HTR-8/SVneo (cell line): ENCODE data around the gene ST14.

Source experiments
- DNase-seq: peaks from one replicate; pipeline ENCODE4 v3.0.0; 2011; ENCODE audit warnings: low spot score, mixed read lengths; ENCODE audit not compliant: insufficient read length
- FAIRE-seq: peaks from 2 replicates; lab custom pipeline; 2011; peaks lifted over from hg19 to GRCh38; lab: Jason Lieb, UNC

The ST14 gene

GRCh38 chr11:130131961-130132850 lies 27.4 kb upstream of the ST14 start:
- no peak for FAIRE-seq
- DNase-seq = peak; percentile 45

DNA sequence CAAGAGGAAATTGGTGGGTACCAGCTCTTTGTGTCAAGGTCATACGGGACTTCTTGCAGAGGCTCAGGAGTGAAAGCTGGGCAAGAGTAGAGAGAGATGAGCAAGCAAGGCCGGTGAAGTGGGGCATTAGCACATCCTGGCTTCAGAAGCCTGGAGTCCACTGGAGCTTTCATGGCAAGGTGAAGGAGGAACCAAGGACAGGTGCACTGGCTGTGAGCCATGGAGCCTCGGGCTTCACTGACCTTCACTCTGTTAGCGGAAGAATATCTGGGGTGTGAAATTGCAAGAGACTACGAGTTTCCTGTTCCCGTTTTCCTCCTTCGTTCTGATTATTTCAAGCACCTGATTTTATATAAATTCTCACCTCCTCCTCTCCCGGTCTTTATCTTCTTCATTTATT lies 25.9 kb upstream of the ST14 start:
- DNase-seq (no peak), FAIRE-seq (no peak)

DNA sequence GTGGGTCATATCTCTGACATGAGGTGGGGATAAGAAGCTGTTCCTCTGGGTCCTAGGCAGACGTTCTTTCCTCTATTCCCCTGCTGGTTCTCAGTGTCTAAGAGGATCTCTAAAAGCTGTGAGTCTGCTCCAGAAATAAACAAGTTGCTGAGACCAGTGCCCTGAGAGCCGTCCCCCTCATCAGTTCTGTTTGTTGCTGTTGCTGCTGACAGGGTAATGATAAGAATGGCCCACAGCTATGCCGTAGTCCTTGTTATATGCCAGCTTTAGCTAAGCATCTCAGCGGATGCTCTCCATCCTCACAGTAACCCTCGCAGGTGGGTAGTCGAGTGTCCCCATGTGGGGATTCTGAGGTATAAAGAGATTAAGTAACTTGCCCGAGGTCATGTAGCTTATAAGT lies 23.5 kb upstream of the ST14 start:
- DNase-seq = no peak
- no peak for FAIRE-seq

DNA sequence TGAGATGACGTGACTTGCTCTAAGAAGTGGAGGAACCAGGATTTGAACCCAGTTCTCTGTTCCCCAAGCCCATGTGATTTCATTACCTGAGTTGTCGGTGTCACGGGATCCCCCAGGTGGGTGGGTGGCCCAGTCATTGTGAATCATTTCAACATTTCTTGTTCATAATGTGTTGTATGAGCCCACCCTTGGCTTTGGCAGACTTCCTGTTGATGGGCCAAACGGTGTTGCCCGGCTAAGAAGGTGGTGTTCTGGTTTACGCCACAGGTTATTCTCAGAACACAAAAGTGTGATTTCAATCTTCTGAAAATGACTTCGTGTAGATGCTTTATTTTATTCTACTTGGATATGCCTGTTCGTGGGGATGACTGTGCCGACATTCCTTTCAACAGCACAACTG lies 21.6 kb upstream of the ST14 start:
- DNase-seq (no peak), FAIRE-seq (no peak)

DNA sequence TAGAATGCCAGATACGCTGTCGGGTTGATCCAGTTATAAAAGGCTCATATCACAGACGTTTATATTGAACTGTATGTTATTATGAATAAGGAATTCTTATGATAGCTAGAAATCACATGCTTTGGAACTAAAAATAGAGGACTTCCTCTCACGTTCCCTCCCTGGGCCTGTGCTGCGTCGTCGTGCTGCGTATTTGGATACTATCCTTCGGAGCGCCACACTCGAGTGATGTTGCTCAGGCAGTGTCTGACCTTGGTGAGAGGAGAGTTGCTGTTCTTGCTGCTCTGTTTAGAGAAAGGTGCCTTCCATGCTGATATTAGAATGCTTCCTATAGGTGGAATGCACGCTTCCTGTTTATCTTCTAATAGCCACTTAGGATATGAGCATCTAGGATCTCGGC lies 20.2 kb upstream of the ST14 start:
- DNase-seq (no peak), FAIRE-seq (no peak)

- FAIRE-seq = no peak
- no peak for DNase-seq
Measured at GRCh38 chr11:130141561-130142341, 17.8 kb upstream of the ST14 start.

GRCh38 chr11:130144141-130144540 lies 15.4 kb upstream of the ST14 start:
- FAIRE-seq (no peak), DNase-seq (no peak)

DNA sequence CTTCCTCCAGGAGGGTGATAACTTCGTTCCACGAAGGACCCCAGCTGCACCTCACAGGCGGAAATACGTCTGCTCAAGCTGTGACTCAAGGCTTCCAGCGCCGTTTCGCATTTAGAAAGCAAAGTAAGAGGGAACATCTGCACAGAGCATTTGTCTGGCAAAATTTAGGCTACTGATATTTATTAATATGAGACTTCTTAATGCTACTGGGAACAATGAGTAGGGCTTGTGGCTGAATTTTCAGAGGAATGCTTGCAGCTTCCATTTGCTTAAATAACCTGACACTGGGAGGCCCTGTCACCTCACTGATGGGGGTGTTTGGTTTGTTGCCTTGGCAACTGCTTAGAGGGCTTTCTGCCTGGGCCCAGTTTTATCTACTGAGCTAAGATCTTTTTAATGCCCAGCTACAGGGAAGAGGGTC lies 14.7 kb upstream of the ST14 start:
- no peak for DNase-seq
- FAIRE-seq = no peak

DNA sequence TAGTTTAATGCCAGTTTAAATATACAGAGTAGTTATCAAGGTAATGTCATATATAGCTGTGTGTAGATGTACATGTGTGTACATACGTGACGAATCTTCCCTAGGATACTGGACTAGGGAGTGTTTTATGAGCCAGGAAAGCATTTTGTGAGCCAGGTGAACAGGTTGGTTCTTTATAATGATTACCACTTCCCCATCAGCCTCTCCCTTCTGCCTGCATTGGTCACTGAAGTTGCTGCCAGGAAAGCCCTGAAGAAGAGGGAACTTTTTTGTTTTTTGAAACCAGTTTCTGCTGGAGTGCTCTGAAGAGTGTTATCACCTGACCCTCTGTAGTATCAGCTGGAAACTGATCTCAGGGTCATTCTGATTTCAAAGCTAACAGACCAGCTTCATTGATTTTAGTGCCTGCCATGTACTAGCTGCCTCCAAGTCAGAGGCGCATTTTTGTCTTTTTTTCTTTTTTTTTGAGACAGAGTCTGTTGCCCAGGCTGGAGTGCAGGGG lies 14.2 kb upstream of the ST14 start:
- no peak for FAIRE-seq
- DNase-seq = no peak

GRCh38 chr11:130145975-130146776 lies 13.4 kb upstream of the ST14 start:
- no peak for DNase-seq

GRCh38 chr11:130146796-130147195 lies 12.8 kb upstream of the ST14 start:
- DNase-seq = no peak
- FAIRE-seq = no peak

More at GRCh38 chr11:130145975-130146776, 13.4 kb upstream of the ST14 start:
- FAIRE-seq = no peak

DNA sequence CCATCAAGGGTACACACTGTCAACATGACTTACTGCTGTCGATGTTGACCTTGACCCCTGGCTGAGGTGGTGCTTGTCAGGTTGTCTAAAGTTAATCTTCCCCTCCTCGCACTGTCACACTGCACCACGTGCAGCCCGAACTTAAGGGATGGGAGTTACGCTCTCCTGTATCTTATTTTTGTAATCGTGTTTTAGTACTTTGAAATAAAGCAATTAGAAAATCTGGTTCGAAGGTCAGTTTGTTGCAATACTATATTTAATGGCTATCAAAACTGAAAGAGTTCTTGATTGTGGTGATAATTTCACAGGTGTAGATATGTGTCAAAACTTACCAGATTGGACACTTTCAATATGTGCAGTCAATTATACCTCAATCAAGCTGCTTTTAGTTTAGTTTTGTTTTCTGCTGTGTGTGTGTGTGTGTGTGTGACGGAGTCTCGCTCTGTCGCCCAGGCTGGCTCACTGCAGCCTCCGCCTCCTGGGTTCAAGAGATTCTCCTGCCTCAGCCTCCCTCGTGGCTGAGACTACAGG lies 10.7 kb upstream of the ST14 start:
- DNase-seq = no peak
- FAIRE-seq = no peak

DNA sequence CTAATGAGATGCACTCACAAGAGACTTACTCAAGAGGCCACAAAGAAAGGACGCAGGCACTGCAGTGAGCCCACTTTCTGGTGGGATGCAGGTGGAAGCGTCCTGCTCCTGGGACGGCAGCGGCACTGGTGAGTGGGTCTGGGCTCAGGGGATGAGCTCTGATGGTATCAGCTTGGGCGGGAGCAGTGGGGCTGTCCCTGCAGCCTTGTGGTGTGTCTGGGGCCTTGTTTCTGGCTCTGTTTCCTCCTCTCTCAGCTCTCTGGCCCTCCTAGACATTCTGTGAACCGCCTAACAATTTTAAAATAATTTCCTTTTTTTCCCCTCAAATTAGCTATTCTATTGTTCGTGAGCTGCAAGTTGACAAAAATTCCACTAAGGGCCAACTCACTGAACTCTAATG lies 8.8 kb upstream of the ST14 start:
- FAIRE-seq = no peak

GRCh38 chr11:130151196-130151595 lies 8.4 kb upstream of the ST14 start:
- FAIRE-seq = no peak
- no peak for DNase-seq

More for the DNA sequence above, 8.8 kb upstream of the ST14 start:
- no peak for DNase-seq

GRCh38 chr11:130156108-130157022 lies 3.2 kb upstream of the ST14 start:
- FAIRE-seq = no peak
- no peak for DNase-seq

DNA sequence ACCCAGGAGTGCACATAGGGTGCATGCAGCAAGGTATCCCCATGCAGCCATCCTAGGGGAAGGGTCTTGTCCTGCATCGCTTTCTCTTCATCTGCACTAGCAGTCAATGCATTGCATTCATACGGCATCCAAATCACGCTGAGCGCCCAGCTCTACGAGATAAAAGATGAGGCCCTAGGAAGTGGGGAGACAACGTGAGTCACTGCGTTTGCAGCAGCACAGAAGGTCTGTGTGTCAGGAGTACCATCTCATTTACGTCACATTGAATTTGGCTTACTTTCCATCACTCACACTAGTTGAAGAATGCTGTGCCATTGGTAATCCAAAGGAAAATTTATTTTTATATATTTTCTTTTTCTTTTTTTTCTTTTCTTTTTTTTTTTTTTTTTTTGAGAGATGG lies 2.5 kb upstream of the ST14 start:
- FAIRE-seq = no peak

DNA sequence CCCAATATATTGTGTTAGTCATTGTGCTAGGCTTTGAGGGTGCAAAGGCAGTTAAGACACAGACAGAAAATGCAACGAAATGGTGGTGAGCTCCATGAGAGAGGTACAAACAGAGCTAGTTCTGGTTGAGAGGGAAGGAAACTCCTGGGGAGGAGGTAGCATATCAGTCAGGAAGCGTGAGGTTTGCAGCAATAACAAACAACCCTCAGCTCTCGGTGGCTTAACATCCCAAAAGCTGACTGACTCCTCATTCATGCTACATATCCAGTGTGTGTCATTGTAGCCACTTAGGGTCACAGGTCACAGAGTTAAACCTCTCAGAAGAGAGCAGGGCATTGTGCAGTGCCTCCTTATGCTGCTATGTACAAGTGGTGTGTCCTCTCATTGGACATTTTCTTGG lies 1.7 kb upstream of the ST14 start:
- DNase-seq (no peak), FAIRE-seq (no peak)

More for the DNA sequence above, 2.5 kb upstream of the ST14 start:
- DNase-seq = no peak

GRCh38 chr11:130159139-130159538 lies 443 bp upstream of the ST14 start:
- DNase-seq = no peak
- no peak for FAIRE-seq
